Measurements from ENCODE around the gene SLAIN1. TPM values are rescaled to one million over a fixed set of nuclear protein-coding genes. Genes with fewer than 3 reads are reported as not detected.
"Not testable (repeated sequence)": the region's sequence is repeated elsewhere in the genome, so short reads cannot be mapped to it uniquely, and the experiment has no call there.

The SLAIN1 gene
- total RNA-seq (2021) = 267 and 314 TPM in 2 replicates
- percentile 99 among the genes with signal in this experiment for Bru-seq, nascent RNA
- percentile 97 among the genes with signal in this experiment for BruChase-seq, experiment 1, labeled RNA remaining after a 2-hour chase
- BruChase-seq, experiment 2, labeled RNA remaining after a 6-hour chase = percentile 91 among the genes with signal in this experiment
- long read RNA-seq, transcript SLAIN1-206 (7 exons, 2,855 nt) = major isoform, 713 of 1,043 reads
- long read RNA-seq, transcript SLAIN1-201 (6 exons, 2,090 nt) = minor isoform, 5 of 1,043 reads
- long read RNA-seq, partial matches to known transcripts = 17 of 1,043 reads
- long read RNA-seq, other reads (novel, unspliced or antisense) = 307 of 1,043 reads

DNA sequence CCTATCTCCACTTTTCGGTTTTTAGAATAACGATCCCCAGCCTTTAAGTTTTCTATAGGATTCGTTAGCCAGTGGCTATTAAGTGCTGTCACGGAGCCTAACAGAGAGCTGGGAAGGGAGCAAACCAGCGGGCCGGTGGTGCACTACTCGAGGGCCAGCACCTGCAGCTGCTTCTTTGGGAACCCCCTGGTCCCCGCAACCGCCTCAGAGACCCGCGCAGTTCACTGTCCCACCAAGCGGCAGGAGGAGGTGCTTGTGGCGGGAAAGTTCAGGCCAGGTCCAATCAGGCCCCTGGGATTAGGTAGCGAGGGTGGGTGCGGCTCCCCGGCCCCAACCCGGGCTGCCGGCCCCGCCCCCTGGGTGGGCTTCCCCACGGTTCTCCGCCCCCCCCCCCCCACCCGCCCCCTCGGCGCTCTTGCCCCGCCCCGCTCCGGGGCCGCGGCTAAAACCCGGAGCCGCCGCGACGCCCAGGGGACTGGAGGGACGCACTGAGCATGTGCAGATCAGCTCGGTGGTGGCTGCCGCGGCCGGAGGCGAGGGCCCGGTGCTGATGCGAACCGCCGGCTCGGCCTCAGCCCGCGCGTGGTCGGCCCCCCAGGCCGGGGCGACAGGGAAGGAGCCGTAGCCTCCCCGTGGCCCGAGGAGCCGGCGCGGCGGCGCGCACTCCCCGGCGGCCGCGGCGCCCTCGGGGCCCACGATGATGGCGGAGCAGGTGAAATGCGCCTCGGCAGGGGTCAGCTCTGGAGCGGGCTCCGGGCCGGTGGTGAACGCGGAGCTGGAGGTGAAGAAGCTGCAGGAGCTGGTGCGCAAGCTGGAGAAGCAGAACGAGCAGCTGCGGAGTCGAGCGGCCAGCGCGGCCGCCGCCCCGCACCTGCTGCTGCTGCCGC lies at the start of gene SLAIN1:
Gene SLAIN1 (plus strand): TSS at position 471 of the 887 bp plus-strand sequence. CDS start 227 bp downstream, at position 698.
- H3K36me3 ChIP-seq (ENCODE audit: insufficient read depth, low read length, poor library complexity, severe bottlenecking) = peaks cover 14% of the 10 kb centered on the region
- intact Hi-C loops (cut with micrococcal nuclease; ENCODE audit: unreplicated experiment) = loop anchor here (5.0 kb wide), 2 partner anchors 370 to 1095 kb away; partner anchors contain the start of gene MYCBP2
- CTCF ChIA-PET = no interaction called here
- TF ChIP-seq CTCF (conservative IDR thresholded peaks at IDR 0.05; ENCODE audit: low read depth, low read length) (no peak), EZH2 (IDR thresholded peaks at IDR 0.05; ENCODE audit: borderline replicate concordance, low read depth, low read length, poor library complexity, severe bottlenecking) (no peak)
- no peaks in the 10 kb centered on the region for H3K9me3 ChIP-seq (ENCODE audit: low read depth, low read length, poor library complexity, severe bottlenecking)
- no peaks in the 10 kb centered on the region for H3K27me3 ChIP-seq (replicated peaks; ENCODE audit: insufficient read depth, low read depth, low read length, poor library complexity)
- DNase-seq (ENCODE audit: low spot score) = peak; percentile 95
- POLR2A ChIA-PET (ENCODE audit: low non-redundant PET) = no interaction called here
- peak within 1 kb of the TSS; percentile 83 for H3K4me3 ChIP-seq (ENCODE audit: low read depth, low read length, poor library complexity, severe bottlenecking)
- H3K4me1 ChIP-seq (ENCODE audit: insufficient read depth, low read length, poor library complexity, severe bottlenecking) = peaks cover 47% of the 10 kb centered on the region
- H3K27ac ChIP-seq (ENCODE audit: low read depth, low read length, poor library complexity, severe bottlenecking) = peak within 1 kb of the TSS; percentile 98
- no TSS peak for BruUV-seq (replicated peaks)

DNA sequence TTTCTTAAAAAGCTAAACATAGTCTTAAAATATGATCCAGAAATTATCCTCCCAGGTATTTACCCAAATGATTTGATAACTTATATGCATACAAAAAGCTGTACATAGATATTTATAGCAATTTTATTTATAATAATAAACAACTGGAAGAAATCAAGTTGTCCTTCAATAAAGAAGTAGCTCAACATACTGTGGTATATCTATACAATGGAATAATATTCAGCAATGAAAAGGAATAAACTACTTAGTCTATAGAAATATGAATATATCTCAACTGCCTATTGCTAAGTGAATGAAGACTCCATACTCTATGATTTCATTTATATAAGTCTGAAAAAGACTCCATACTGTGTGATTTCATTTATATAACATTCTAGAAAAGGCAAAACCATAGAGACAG lies 47.1 kb upstream of the SLAIN1 start:
- ChIA-PET CTCF (no interaction called here), POLR2A (ENCODE audit: low non-redundant PET) (no interaction called here)
- Histone ChIP-seq H3K4me1 (ENCODE audit: insufficient read depth, low read length, poor library complexity, severe bottlenecking) (no peaks in the 10 kb centered on the region), H3K36me3 (ENCODE audit: insufficient read depth, low read length, poor library complexity, severe bottlenecking) (no peaks in the 10 kb centered on the region), H3K27me3 (replicated peaks; ENCODE audit: insufficient read depth, low read depth, low read length, poor library complexity) (no peaks in the 10 kb centered on the region), H3K4me3 (ENCODE audit: low read depth, low read length, poor library complexity, severe bottlenecking) (no peak overlapping the region), H3K9me3 (ENCODE audit: low read depth, low read length, poor library complexity, severe bottlenecking) (peaks cover 6% of the 10 kb centered on the region), H3K27ac (ENCODE audit: low read depth, low read length, poor library complexity, severe bottlenecking) (no peak overlapping the region)
- DNase-seq (ENCODE audit: low spot score) = no peak
- intact Hi-C loops (cut with micrococcal nuclease; ENCODE audit: unreplicated experiment) = no loop called here
- no TSS peak for BruUV-seq (replicated peaks)
- TF ChIP-seq EZH2 (IDR thresholded peaks at IDR 0.05; ENCODE audit: borderline replicate concordance, low read depth, low read length, poor library complexity, severe bottlenecking) (no peak), CTCF (conservative IDR thresholded peaks at IDR 0.05; ENCODE audit: low read depth, low read length) (no peak)

GRCh38 chr13:77653301-77653700 lies 44.2 kb upstream of the SLAIN1 start:
- H3K27me3 ChIP-seq (replicated peaks; ENCODE audit: insufficient read depth, low read depth, low read length, poor library complexity) = no peaks in the 10 kb centered on the region
- TF ChIP-seq EZH2 (IDR thresholded peaks at IDR 0.05; ENCODE audit: borderline replicate concordance, low read depth, low read length, poor library complexity, severe bottlenecking) = no peak
- no peak for TF ChIP-seq CTCF (conservative IDR thresholded peaks at IDR 0.05; ENCODE audit: low read depth, low read length)
- DNase-seq (ENCODE audit: low spot score) = no peak
- H3K36me3 ChIP-seq (ENCODE audit: insufficient read depth, low read length, poor library complexity, severe bottlenecking) = no peaks in the 10 kb centered on the region
- ChIA-PET CTCF (no interaction called here), POLR2A (ENCODE audit: low non-redundant PET) (no interaction called here)
- BruUV-seq (replicated peaks) = no TSS peak
- peaks cover 14% of the 10 kb centered on the region for H3K9me3 ChIP-seq (ENCODE audit: low read depth, low read length, poor library complexity, severe bottlenecking)
- intact Hi-C loops (cut with micrococcal nuclease; ENCODE audit: unreplicated experiment) = no loop called here
- no peak overlapping the region for H3K4me3 ChIP-seq (ENCODE audit: low read depth, low read length, poor library complexity, severe bottlenecking)
- H3K27ac ChIP-seq (ENCODE audit: low read depth, low read length, poor library complexity, severe bottlenecking) = no peak overlapping the region
- no peaks in the 10 kb centered on the region for H3K4me1 ChIP-seq (ENCODE audit: insufficient read depth, low read length, poor library complexity, severe bottlenecking)

DNA sequence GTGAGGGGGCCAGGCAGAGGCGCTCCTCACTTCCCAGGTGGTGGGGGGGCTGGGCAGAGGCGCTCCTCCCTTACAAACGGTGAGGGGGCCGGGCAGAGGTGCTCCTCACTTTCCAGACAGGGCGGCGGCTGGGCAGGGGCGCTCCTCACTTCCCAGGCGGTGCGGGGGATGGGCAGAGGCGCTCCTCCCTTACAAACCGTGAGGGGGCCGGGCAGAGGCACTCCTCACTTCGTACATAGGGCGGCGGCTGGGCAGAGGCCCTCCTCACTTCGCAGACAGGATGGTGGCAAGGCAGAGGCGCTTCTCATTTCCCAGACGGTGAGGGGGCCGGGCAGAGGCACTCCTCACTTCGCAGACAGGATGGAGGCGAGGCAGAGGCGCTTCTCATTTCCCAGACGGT lies 37.5 kb upstream of the SLAIN1 start:
- H3K4me3 ChIP-seq (ENCODE audit: low read depth, low read length, poor library complexity, severe bottlenecking); H3K4me1 ChIP-seq (ENCODE audit: insufficient read depth, low read length, poor library complexity, severe bottlenecking); H3K27ac ChIP-seq (ENCODE audit: low read depth, low read length, poor library complexity, severe bottlenecking); intact Hi-C loops (cut with micrococcal nuclease; ENCODE audit: unreplicated experiment); CTCF ChIA-PET; H3K27me3 ChIP-seq (replicated peaks; ENCODE audit: insufficient read depth, low read depth, low read length, poor library complexity); BruUV-seq (replicated peaks); H3K9me3 ChIP-seq (ENCODE audit: low read depth, low read length, poor library complexity, severe bottlenecking); H3K36me3 ChIP-seq (ENCODE audit: insufficient read depth, low read length, poor library complexity, severe bottlenecking); DNase-seq (ENCODE audit: low spot score); POLR2A ChIA-PET (ENCODE audit: low non-redundant PET): not testable (repeated sequence)

Measured in A673 (cell line).